Stimulated activated CD8-positive, alpha-beta memory T cell treated with anti-CD3 and anti-CD28 coated beads, Interleukin-15, amount 100 ng/mL, for 24 hours (primary cell): ENCODE data around the gene INSIG2.
"Not testable (repeated sequence)": the region's sequence is repeated elsewhere in the genome, so short reads cannot be mapped to it uniquely, and the experiment has no call there.

ENCODE experiments used
- DNase-seq: peaks from one replicate; pipeline ENCODE4 v3.0.0-alpha.2; 2020; ENCODE audit warnings: low read depth

The INSIG2 gene

GRCh38 chr2:118061135-118061955 is 26.9 kb upstream of the INSIG2 start:
- DNase-seq = no peak

DNA sequence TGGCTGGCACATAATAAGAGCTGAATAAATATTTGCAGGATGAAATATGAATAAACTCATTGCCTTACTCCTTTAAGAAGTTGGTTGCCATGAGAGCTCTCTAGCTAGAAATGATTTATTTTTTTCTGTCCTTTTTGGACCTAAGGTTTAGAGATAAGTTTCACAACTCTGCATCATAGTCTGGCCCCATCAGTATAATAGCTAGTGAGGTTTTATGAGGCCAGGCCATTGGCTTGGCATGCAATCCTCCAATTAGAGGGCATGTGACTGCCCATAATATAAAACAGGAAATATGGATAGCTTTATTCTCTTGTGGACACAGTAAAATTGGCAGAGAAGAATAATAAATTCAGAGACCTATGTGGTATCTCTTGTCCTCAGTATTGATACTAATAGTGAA is 26.2 kb upstream of the INSIG2 start:
- no peak for DNase-seq

- no peak for DNase-seq
These were observed 25.6 kb upstream of the INSIG2 start for GRCh38 chr2:118062669-118063068.

DNA sequence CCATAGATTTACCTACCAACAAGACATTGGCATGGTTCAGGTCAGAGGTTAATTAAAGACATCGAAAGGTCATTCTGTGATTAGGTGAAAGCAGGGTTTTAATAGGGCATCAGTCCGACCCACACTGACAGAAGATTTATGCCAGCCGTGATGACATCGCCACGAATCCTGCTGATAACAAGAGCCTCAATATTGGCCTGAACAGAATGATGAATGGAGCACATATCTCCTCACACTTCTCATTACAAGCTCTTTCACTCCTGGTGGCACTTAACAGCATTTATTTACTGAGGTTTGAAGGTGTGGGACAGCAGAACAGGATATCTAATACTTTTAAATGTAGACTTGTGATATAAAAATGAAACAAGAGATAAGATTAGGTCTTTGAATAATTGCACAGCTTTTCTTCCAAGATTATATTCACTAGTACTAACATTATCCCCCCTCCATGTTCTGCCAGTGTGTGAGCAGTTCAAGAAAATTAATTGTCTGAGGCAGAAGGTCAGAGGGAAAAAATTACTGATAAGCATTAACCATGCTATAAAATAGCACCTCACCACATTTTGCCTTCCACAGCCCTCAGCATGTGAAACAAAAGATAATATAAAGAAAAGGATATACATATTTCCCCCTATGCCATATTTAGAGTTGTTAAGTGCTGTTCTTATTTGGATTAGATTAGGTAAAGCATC is 23.1 kb upstream of the INSIG2 start:
- DNase-seq = no peak

DNA sequence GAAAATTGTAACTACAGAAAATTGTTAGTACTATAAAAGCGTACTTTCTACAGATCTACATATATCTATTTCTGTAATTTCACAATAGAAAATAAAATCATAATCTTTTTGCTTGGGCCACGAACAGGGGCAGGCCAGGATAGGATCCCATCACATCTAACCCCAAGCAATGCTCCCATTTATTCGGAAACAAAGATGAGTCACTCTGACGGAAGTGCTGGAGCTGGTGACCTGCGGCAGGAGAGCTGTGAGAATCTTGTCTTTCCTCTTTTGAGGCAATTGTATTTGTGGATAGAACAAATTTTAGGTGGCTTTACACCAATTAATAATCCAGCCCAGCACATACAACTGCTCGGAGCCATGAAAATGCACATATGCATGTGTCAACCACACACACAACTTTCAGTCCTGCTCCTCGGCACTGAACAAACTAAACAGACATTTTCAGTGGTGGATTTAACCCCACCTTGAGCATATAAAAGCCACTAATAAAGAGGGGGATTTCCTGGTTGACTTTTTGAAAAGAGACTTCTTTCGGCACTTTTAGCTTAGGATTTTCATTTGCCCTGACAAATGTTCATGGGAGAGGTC is 22.3 kb upstream of the INSIG2 start:
- DNase-seq = no peak

- DNase-seq = no peak
These were observed 10.5 kb upstream of the INSIG2 start for GRCh38 chr2:118077636-118078247.

GRCh38 chr2:118078734-118079133 is 9.5 kb upstream of the INSIG2 start:
- no peak for DNase-seq

DNA sequence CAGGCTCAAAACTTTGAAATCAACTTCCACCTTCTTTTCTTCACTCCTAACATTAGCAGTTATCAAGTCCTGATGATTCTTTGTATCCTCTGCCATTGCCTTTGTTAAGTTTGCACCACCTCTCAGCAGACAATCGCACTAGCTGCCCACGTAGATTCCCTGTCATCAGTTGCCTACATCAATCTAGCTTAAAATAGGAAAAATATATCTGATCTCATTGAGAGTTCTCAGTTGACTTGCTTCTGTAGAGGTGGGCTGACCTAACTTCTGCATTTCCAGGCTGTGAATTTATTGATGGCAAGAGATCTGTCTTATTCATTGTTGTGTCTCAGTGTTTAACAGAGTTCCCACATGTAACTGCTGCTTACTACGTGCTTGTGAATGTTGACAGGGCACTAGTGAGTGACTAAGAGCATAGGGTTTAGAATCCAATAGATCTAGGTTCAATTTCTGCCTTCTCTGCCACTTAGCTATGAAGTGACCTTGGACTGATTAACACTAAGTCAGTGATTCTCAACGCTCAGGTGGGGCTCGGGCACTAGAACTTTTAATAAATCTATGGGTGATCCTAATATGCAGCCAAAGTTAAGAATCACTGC is 3.7 kb upstream of the INSIG2 start:
- no peak for DNase-seq

DNA sequence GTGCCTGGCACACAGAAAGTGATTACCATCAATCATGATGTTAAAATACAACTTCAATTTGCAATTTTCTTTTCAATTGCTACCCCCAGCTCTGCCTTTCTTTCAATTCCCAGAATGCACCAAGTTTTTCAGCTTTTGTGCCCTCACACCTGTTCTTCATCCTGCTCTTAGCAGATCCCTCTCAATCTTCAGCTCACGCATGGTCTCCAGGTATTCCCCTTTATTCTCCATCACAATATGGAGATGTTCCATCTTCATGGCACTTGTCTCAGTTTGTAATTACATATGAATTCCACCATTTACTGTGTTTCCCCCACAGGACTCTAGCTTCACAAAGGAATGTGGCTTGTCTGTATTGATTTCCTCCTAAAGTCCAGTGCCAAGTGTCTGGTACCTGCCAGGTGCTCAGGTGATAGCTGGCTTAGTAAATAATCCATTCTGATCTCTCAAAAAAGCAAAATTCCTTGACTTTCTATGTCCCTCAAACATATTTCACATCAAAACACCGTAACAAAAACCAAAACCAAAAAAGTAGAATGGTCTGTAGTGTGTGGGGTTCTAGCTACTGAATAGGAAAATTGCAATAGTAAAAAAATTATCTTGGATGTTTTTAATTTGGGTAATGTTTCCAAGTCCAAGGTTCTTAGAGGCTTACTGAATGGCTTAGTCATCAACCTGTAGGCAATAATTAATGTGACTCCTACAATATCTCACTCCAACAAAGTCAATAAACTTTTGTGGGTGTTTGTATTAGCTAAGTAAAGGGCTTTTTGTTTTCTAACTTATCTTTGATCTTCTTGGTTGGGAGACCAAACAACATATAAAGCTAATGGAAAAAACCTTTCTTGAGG is 2.9 kb upstream of the INSIG2 start:
- DNase-seq = no peak

GRCh38 chr2:118086024-118086633 is 2.1 kb upstream of the INSIG2 start:
- DNase-seq = no peak

GRCh38 chr2:118089139-118089800 is 999 bp downstream of the INSIG2 start:
- no peak for DNase-seq

DNA sequence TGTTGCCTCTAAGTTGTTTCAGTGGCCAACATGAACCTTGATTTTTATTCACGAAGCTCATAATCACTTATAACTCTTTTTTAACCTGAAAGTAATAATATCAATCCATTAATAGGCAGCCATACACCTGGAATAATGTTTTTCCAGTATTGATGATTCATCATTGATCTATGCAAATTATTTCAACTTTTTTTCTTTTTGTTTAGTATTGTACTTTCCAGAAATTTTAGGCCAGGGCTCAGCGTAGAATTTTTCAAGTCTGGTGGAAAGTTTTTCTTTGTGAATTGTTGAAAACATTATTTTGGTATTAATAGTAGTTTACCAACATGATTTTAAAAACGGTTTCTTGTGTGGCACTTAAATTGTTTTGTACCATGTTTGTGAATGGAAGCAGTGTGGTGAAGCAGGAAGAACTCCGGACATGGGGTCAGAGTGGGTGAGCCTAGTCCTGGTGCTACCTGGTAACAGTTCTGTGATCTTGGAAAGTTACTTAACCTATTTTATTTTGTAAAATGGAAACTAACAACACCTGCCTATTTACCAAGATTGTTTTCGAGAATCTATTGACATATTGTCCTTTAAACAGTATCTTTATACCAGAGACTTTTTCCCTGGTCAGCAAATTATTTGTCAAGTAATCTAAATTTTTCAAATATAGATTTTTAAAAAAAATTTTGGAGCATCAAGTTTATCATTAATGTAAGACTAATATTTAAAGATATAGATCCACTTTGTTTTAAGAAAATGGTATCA is 2.3 kb downstream of the INSIG2 start:
- no peak for DNase-seq

DNA sequence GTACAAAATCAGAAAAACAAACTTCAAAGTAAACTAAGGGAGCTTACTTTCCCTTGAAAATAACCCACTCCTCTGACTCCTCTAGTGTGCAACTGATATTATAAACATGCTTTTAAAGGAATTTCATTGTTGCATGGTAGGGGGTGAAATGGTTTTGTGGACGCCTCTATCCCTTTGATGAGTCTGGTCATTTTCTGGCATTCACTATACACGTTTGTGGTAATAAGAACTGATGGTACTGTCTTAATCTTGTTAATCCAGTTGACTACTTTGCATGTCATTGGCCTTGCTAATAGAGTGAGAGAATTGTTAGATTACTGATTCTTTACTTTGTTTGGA is 2.8 kb downstream of the INSIG2 start:
- no peak for DNase-seq

- no peak for DNase-seq
These were observed 3.4 kb downstream of the INSIG2 start for GRCh38 chr2:118091631-118092030.

GRCh38 chr2:118094102-118094501 is 5.8 kb downstream of the INSIG2 start:
- DNase-seq = not testable (repeated sequence)

GRCh38 chr2:118094503-118094902 is 6.2 kb downstream of the INSIG2 start:
- no peak for DNase-seq

- no peak for DNase-seq
These were observed 7.3 kb downstream of the INSIG2 start for GRCh38 chr2:118095610-118096009.

- no peak for DNase-seq
These were observed 9.4 kb downstream of the INSIG2 start for GRCh38 chr2:118097657-118098056.

- DNase-seq = no peak
These were observed 10.2 kb downstream of the INSIG2 start for GRCh38 chr2:118098307-118099030.
